Measurements from ENCODE around the gene CSGALNACT2.

The CSGALNACT2 gene

DNA sequence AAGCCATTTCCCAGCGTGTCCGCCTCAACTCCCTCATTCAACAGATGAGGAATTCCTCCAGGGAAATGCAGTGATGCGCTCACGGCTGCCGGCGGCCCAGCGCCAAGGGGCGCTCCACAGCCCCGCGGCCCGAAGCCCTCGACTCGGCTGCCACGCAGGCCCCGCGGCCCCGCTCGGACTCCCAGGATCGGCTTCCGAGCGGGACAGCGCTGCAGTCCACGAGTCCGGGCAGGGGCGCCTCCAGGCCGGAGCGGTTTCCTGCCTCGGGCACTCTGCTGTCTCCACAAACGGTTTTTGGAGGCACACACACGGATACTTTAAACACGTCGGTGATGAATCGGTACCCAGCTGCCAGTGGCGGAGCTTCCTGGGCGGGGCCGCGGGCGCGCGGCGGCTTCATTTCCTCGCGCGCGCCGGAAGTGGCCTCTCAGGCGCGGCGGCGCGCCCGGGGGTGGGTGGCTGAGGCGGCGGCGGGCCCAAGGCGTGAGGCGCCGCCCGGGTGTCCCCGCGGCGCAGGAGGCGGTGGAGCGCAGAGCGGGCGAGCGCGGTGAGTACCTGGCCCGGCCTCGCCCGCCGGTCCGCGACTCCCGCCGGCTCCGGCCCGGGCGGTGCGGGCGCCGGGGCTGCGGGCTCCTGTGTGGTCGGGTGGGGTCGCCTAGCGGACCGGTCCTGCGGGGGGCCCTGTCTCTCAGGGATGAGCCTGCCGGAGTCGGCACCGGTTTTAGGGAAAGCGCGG, at the start of gene CSGALNACT2:
Gene CSGALNACT2 (plus strand): TSS at position 425 of the 736 bp plus-strand sequence. CDS start 16,705 bp downstream, outside the sequence.
- in situ Hi-C loops (cut with MboI; ENCODE audit: low sequenced_read_pairs) = no loop called here

DNA sequence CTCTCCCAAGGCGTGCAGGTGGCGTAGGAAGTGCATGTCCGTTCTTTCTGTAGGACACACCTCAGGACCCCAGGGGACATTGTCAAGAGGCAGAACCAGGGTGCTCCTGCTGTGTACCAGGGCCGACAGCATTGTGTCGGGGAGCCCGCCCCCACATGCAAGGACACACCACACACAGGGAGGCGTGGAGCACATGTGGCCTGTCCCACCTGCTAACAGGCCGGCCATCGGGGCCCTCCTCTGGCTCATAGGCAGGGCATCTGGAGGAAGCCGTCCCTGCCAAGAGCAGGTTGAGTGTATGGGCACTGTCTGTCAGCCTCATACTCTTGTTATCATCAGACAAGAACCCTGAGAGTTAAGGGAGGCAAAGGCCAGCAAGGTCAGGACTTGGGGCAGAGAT, 48.7 kb upstream of the CSGALNACT2 start:
- in situ Hi-C loops (cut with MboI; ENCODE audit: low sequenced_read_pairs) = no loop called here

GRCh38 chr10:43090188-43090587, 48.1 kb upstream of the CSGALNACT2 start:
- in situ Hi-C loops (cut with MboI; ENCODE audit: low sequenced_read_pairs) = loop anchor here (10.0 kb wide), 1 partner anchor 215 kb away; no protein-coding TSS in a partner anchor

DNA sequence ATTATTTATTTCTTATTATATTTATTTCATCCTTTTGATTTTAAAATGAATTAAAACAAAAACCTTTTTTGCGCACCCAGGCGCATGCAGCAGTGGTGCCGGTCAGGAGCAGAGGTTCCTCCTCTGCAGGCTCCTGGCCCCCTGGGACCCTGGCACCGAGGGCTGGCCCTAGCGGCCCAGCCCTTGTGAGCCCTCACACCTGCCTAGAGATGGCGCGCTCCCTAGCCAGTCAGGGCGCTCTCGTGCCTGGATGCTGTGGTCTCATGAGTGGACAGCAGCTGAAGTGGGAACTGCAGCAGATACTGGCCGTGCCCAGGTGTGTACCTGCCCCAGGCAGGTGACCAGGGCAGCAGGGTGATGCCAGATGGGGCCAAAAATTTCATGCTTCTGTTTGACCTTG, 47.6 kb upstream of the CSGALNACT2 start:
- in situ Hi-C loops (cut with MboI; ENCODE audit: low sequenced_read_pairs) = loop anchor here (10.0 kb wide), 1 partner anchor 216 kb away; no protein-coding TSS in a partner anchor

DNA sequence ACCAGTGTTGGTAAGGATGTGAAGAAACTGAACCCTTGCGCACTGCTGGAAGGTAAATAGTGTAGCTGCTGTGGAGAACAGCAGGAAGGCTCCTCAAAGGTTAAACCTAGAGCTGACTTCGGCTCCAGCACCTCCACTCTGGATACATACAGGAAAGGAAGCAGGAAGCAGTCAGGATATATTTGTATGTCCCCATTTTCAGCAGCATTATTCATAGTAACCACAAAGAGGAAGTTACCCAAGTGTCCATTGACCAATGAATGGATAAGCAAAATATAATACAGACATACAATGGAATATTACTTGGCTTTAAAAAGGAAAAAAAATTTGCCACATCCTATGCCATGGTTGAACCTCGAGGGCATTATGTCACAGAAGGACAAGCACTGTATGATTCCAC, 46.4 kb upstream of the CSGALNACT2 start:
- in situ Hi-C loops (cut with MboI; ENCODE audit: low sequenced_read_pairs) = loop anchor here (10.0 kb wide), 1 partner anchor 217 kb away; no protein-coding TSS in a partner anchor

GRCh38 chr10:43093423-43094076, 44.7 kb upstream of the CSGALNACT2 start:
- in situ Hi-C loops (cut with MboI; ENCODE audit: low sequenced_read_pairs) = loop anchor here (10.0 kb wide), 1 partner anchor 219 kb away; no protein-coding TSS in a partner anchor

DNA sequence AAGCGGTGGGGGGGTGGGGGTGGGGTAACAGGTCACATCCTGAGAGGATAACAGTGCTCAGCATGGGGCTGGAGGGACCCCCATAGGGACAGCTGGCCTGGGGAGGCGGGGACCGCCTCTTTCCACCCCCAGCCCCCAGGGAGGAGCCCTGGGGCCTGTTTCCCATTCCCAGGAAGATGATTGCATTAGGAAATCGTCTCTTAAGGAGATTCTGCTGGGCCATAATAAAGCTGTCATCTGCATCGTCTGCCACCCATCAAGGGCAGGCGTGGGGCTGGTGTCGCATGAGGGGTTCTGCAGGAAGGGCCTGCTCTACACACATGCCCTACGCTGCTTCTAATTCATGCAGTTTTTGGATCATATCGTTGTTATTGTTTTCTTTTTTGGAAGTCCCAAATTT, 44.2 kb upstream of the CSGALNACT2 start:
- in situ Hi-C loops (cut with MboI; ENCODE audit: low sequenced_read_pairs) = loop anchor here (10.0 kb wide), 1 partner anchor 219 kb away; no protein-coding TSS in a partner anchor

- in situ Hi-C loops (cut with MboI; ENCODE audit: low sequenced_read_pairs) = loop anchor here (10.0 kb wide), 1 partner anchor 225 kb away; no protein-coding TSS in a partner anchor
Observed at GRCh38 chr10:43099339-43099738, 38.9 kb upstream of the CSGALNACT2 start.

- in situ Hi-C loops (cut with MboI; ENCODE audit: low sequenced_read_pairs) = loop anchor here (10.0 to 25.0 kb wide), 2 partner anchors 225 to 463 kb away; partner anchors contain the start of gene ZNF33B
Observed at GRCh38 chr10:43099928-43100327, 38.3 kb upstream of the CSGALNACT2 start.

DNA sequence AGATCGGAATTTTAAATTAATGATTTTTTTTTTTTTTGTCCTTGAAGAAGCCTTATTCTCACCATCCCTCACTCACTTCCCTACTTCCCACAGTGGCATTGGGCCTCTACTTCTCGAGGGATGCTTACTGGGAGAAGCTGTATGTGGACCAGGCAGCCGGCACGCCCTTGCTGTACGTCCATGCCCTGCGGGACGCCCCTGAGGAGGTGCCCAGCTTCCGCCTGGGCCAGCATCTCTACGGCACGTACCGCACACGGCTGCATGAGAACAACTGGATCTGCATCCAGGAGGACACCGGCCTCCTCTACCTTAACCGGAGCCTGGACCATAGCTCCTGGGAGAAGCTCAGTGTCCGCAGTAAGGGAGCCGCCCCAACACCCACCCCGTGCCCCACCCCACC, 37.9 kb upstream of the CSGALNACT2 start:
- in situ Hi-C loops (cut with MboI; ENCODE audit: low sequenced_read_pairs) = loop anchor here (25.0 kb wide), 1 partner anchor 463 kb away; the partner anchor contains the start of gene ZNF33B

GRCh38 chr10:43102063-43102828, 36.0 kb upstream of the CSGALNACT2 start:
- in situ Hi-C loops (cut with MboI; ENCODE audit: low sequenced_read_pairs) = loop anchor here (25.0 kb wide), 1 partner anchor 465 kb away; the partner anchor contains the start of gene ZNF33B

DNA sequence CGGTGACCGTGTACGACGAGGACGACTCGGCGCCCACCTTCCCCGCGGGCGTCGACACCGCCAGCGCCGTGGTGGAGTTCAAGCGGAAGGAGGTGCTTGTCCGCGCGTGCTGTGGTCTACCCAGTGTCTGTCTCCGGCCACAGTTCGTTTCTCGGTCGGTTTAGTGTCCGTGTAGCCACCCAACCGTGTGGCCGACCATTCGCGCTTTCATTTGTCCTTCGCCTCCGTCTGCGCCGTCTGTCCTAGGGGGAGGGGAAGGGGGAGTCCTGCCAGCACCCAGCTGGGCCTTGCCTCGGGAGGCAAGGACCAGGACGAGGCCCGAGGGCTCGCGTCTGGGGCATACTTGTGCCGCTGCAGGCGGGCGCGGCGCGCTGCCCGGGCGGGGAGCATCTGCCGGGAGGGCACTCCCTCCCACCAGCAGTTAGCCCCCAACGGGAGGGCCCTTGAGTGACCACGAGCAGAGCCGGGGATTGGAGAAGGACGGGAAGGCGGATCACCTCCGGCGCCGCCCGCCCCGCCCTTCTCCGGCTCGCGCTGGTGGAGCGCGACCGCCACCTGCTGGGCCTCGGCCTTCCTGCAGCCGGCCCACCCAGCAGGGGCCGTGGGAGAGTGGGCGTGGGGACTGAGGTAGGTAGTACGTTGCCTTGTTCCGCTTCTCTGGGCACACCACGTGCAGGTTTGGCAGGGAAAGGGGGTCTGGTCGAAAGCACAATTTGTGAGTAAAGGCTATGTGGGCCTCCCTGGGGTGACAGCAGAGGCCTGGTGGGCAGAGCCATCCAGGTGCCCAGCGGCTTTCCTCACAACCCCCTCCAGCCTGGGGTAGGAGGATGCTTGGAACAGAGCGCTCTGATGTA, 32.9 kb upstream of the CSGALNACT2 start:
- in situ Hi-C loops (cut with MboI; ENCODE audit: low sequenced_read_pairs) = loop anchor here (25.0 kb wide), 1 partner anchor 468 kb away; the partner anchor contains the start of gene ZNF33B

GRCh38 chr10:43105956-43106229, 32.4 kb upstream of the CSGALNACT2 start:
- in situ Hi-C loops (cut with MboI; ENCODE audit: low sequenced_read_pairs) = loop anchor here (25.0 kb wide), 1 partner anchor 469 kb away; the partner anchor contains the start of gene ZNF33B

DNA sequence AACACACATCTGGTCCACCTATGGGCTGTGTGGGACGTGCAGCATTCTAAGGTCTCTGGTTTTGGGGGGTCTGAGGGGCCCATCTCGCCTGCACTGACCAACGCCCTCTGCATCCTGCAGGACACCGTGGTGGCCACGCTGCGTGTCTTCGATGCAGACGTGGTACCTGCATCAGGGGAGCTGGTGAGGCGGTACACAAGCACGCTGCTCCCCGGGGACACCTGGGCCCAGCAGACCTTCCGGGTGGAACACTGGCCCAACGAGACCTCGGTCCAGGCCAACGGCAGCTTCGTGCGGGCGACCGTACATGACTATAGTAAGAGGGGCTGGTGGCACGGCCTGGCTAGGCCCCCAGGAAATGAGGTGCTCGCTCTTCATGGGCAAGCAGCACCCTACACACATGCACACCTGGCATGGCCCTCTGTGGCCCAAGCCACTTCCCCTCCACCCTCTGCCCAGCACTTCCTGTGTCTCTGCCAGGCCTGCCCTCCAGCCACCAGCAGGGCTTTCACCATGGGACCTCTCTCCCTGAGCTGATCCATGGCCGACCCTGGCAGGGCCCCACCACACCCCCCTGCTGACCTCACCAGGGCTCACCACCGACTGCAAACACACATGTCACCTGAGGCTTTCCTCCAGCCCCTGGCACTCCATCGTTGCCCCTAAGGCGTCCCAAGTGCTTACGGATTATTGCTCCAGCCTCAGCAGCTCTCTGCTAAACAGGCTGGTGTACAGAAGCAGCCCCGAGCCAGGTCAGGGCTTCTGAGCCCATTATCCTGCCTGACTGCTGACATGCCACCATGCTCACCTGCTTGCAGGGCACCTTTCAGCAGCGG, 31.8 kb upstream of the CSGALNACT2 start:
- in situ Hi-C loops (cut with MboI; ENCODE audit: low sequenced_read_pairs) = loop anchor here (25.0 kb wide), 1 partner anchor 469 kb away; the partner anchor contains the start of gene ZNF33B

- in situ Hi-C loops (cut with MboI; ENCODE audit: low sequenced_read_pairs) = loop anchor here (25.0 kb wide), 1 partner anchor 472 kb away; the partner anchor contains the start of gene ZNF33B
Observed at GRCh38 chr10:43108951-43109350, 29.3 kb upstream of the CSGALNACT2 start.

- in situ Hi-C loops (cut with MboI; ENCODE audit: low sequenced_read_pairs) = loop anchor here (25.0 kb wide), 1 partner anchor 472 kb away; the partner anchor contains the start of gene ZNF33B
Observed at GRCh38 chr10:43109671-43110249, 28.5 kb upstream of the CSGALNACT2 start.

DNA sequence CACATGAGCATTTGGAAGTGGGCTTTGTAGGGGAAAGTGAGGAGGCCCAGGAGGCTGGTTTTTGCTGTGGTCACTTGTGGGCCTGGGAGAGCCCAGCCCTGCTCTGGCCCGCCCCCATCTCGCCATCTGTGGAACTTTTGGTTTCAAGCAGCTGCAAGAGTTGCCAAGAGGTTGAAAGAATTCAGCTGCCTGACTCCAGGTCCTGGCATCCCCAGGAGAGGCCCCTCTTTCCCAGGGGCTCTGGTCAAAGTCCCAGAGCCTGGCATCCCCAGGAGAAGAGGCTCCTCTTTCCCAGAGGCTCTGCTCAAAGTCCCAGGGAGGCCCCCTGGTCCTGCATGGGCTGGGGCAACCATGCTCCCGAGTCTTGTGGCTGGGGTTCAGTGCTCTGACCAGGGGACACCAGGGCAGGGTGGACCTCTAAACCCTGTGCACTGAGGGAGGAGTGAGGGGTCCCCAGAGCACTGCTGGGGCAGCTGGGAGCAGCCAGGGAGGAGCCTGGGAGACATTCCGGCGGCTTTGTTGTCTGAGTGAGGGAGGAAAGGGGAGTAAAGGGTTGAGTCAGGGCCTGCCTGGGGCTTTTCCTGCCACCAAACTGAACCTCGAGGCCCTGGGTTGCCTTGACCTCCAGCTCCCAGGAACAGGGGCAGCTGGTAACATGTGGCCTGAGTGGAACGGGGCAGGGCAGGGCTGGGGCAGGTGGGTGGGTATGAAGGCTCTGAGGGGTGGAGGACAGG, 27.7 kb upstream of the CSGALNACT2 start:
- in situ Hi-C loops (cut with MboI; ENCODE audit: low sequenced_read_pairs) = loop anchor here (25.0 kb wide), 1 partner anchor 473 kb away; the partner anchor contains the start of gene ZNF33B

DNA sequence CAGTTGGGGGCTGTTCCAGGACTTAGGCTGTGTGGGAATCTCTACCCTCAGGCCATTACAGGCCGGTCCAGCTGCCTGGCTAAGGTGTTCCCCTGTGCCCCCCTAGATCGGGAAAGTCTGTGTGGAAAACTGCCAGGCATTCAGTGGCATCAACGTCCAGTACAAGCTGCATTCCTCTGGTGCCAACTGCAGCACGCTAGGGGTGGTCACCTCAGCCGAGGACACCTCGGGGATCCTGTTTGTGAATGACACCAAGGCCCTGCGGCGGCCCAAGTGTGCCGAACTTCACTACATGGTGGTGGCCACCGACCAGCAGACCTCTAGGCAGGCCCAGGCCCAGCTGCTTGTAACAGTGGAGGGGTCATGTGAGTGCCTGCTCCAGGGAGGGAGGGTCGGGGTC, 27.1 kb upstream of the CSGALNACT2 start:
- in situ Hi-C loops (cut with MboI; ENCODE audit: low sequenced_read_pairs) = loop anchor here (25.0 kb wide), 1 partner anchor 474 kb away; the partner anchor contains the start of gene ZNF33B
